H1 (cell line): ENCODE results near the gene TNFRSF13B. TPM values are rescaled to one million over a fixed set of nuclear protein-coding genes. Genes with fewer than 3 reads are reported as not detected.
A peak's percentile ranks its signal among the peaks of the same experiment; 100 is the strongest.

ENCODE experiments used
- CTCF ChIA-PET: fragments of 300-600 bp; sonication (Branson Sonifier 250); formaldehyde crosslinking; loops from one replicate; lab custom pipeline; 2021; ENCODE audit not compliant: partially characterized antibody; lab: Charles Lee
- POLR2A ChIA-PET: fragments of 300-600 bp; sonication (Branson Sonifier 250); formaldehyde crosslinking; loops from one replicate; lab custom pipeline; 2021; ENCODE audit warnings: inconsistent platforms; ENCODE audit not compliant: partially characterized antibody; lab: Charles Lee
- DNase-seq, 2 experiments: peaks; one replicate each; pipeline versions ENCODE4 v3.0.0 to v3.0.0-alpha.2; 2010 to 2022; ENCODE audit warnings: low spot score in 2 of 2, low read depth in 1 of 2, mixed read lengths in 1 of 2
- FAIRE-seq: peaks from 2 replicates; lab custom pipeline; 2011; peaks lifted over from hg19 to GRCh38; lab: Jason Lieb, UNC
- H2AFZ ChIP-seq: 2 replicates; pipeline ENCODE4 v1.8.1; 2012; ENCODE audit warnings: low read length, inconsistent platforms
- H2AK5ac ChIP-seq: 2 replicates; pipeline ENCODE4 v1.6.1; 2013; ENCODE audit warnings: low read depth, low read length
- H2BK120ac ChIP-seq: replicated peaks from 2 replicates; pipeline ENCODE3; 2013; ENCODE audit warnings: low read depth, low read length, inconsistent platforms
- H2BK12ac ChIP-seq: 2 replicates; pipeline ENCODE4 v1.6.1; 2013; ENCODE audit warnings: low read depth, low read length
- H2BK15ac ChIP-seq: 2 replicates; pipeline ENCODE4 v1.6.1; 2013; ENCODE audit warnings: low read length
- H2BK20ac ChIP-seq: 2 replicates; pipeline ENCODE4 v1.6.1; 2013; ENCODE audit warnings: low read length
- H2BK5ac ChIP-seq: 2 replicates; pipeline ENCODE4 v1.6.1; 2013; ENCODE audit warnings: low read depth, low read length
- H3K14ac ChIP-seq: 2 replicates; pipeline ENCODE4 v1.6.1; 2013; ENCODE audit warnings: inconsistent platforms; ENCODE audit not compliant: insufficient read length
- H3K18ac ChIP-seq: 2 replicates; pipeline ENCODE4 v1.6.1; 2013; ENCODE audit warnings: low read length; ENCODE audit errors: extremely low read depth
- H3K23ac ChIP-seq: 2 replicates; pipeline ENCODE4 v1.6.1; 2013; ENCODE audit warnings: inconsistent platforms; ENCODE audit not compliant: insufficient read length
- H3K23me2 ChIP-seq: 2 replicates; pipeline ENCODE4 v1.6.1; 2013; ENCODE audit warnings: low read depth, low read length
- H3K27ac ChIP-seq: 2 replicates; pipeline ENCODE4 v1.6.1; 2011; ENCODE audit warnings: low read depth, low read length, inconsistent platforms
- H3K27me3 ChIP-seq, 4 experiments: replicated peaks in 1 of 4; 1 replicate in 1 of 4; 2 replicates in 3 of 4; pipeline versions ENCODE4 v1.6.1 to v1.8.1; 2011 to 2013; ENCODE audit warnings: low read length in 3 of 4, mild to moderate bottlenecking in 3 of 4, inconsistent platforms in 2 of 4, mixed read lengths in 2 of 4, moderate library complexity in 1 of 4; ENCODE audit not compliant: control insufficient read depth in 3 of 4, insufficient read depth in 3 of 4; ENCODE audit errors: extremely low read depth in 1 of 4
- H3K36me3 ChIP-seq, 4 experiments: 2 replicates each; pipeline versions ENCODE4 v1.6.1 to v1.8.1; 2011 to 2013; ENCODE audit warnings: mild to moderate bottlenecking in 4 of 4, low read length in 3 of 4, moderate library complexity in 2 of 4, control low read depth in 1 of 4, inconsistent platforms in 1 of 4; ENCODE audit not compliant: insufficient read depth in 4 of 4, control insufficient read depth in 2 of 4
- H3K4ac ChIP-seq: replicated peaks from 2 replicates; pipeline ENCODE3; 2013; ENCODE audit warnings: low read length, low read depth, mixed read lengths, inconsistent platforms; ENCODE audit not compliant: insufficient read length
- H3K4me1 ChIP-seq, 4 experiments: replicated peaks in 1 of 4; 1 replicate in 1 of 4; 2 replicates in 3 of 4; pipeline versions ENCODE4 v1.6.1 to v1.8.1; 2011 to 2013; ENCODE audit warnings: low read length in 3 of 4, inconsistent platforms in 2 of 4, mixed read lengths in 1 of 4; ENCODE audit not compliant: insufficient read depth in 4 of 4, control insufficient read depth in 3 of 4
- H3K4me2 ChIP-seq, 2 experiments: 2 replicates each; pipeline versions ENCODE4 v1.6.1 to v1.8.1; 2011 to 2013; ENCODE audit warnings: low read depth in 2 of 2, low read length in 2 of 2, control low read depth in 1 of 2, inconsistent platforms in 1 of 2, mild to moderate bottlenecking in 1 of 2; ENCODE audit not compliant: insufficient read depth in 1 of 2
- H3K4me3 ChIP-seq, 4 experiments: fragments of 200-600, 300-600 bp in 1 of 4; sonication (generic), shearing (Covaris generic), sonication (Bioruptor Twin) in 1 of 4; 2 replicates each; pipeline versions ENCODE4 v1.5.1 to v1.8.1; 2011 to 2016; ENCODE audit warnings: low read length in 4 of 4, low read depth in 3 of 4, control low read depth in 2 of 4, inconsistent platforms in 2 of 4, mild to moderate bottlenecking in 2 of 4, mixed read lengths in 1 of 4, moderate library complexity in 1 of 4; ENCODE audit not compliant: insufficient read depth in 2 of 4; ENCODE audit errors: extremely low read depth in 1 of 4
- H3K56ac ChIP-seq: replicated peaks from 2 replicates; pipeline ENCODE3; 2013; ENCODE audit warnings: low read depth, mild to moderate bottlenecking, mixed read lengths, low read length, inconsistent platforms; ENCODE audit not compliant: insufficient read length
- H3K79me1 ChIP-seq: 2 replicates; pipeline ENCODE4 v1.6.1; 2013; ENCODE audit warnings: low read depth, low read length, control low read depth
- H3K79me2 ChIP-seq, 2 experiments: 2 replicates each; pipeline versions ENCODE4 v1.6.1 to v1.8.1; 2012 to 2013; ENCODE audit warnings: low read length in 2 of 2, mild to moderate bottlenecking in 2 of 2, inconsistent platforms in 1 of 2; ENCODE audit not compliant: insufficient read depth in 2 of 2, control insufficient read depth in 1 of 2
- H3K9ac ChIP-seq, 4 experiments: replicated peaks in 1 of 4; 1 replicate in 1 of 4; 2 replicates in 3 of 4; pipeline versions ENCODE4 v1.6.1 to v1.8.1; 2011 to 2013; ENCODE audit warnings: low read depth in 3 of 4, low read length in 3 of 4, control low read depth in 2 of 4, mild to moderate bottlenecking in 2 of 4, moderate library complexity in 2 of 4, inconsistent platforms in 1 of 4; ENCODE audit errors: extremely low read depth in 1 of 4
- H3K9me3 ChIP-seq, 2 experiments: 2 replicates each; pipeline versions ENCODE4 v1.6.1 to v1.8.1; 2012 to 2013; ENCODE audit warnings: mild to moderate bottlenecking in 2 of 2, moderate library complexity in 2 of 2, control low read depth in 1 of 2, inconsistent platforms in 1 of 2, low read depth in 1 of 2, low read length in 1 of 2, mixed read lengths in 1 of 2; ENCODE audit not compliant: insufficient read depth in 2 of 2
- H4K20me1 ChIP-seq, 2 experiments: replicated peaks in 1 of 2; 2 replicates each; pipeline versions ENCODE3 to v1.8.1; 2011 to 2013; ENCODE audit warnings: inconsistent platforms in 2 of 2, low read length in 2 of 2, mild to moderate bottlenecking in 1 of 2; ENCODE audit not compliant: insufficient read depth in 2 of 2, control insufficient read depth in 1 of 2
- H4K5ac ChIP-seq: 2 replicates; pipeline ENCODE4 v1.6.1; 2013; ENCODE audit warnings: low read length, low read depth, mixed read lengths, inconsistent platforms; ENCODE audit not compliant: insufficient read length
- H4K8ac ChIP-seq: 2 replicates; pipeline ENCODE4 v1.8.0; 2013; ENCODE audit warnings: mild to moderate bottlenecking, moderate library complexity, low read length, inconsistent platforms; ENCODE audit not compliant: insufficient read depth; ENCODE audit errors: extremely low read depth
- H4K91ac ChIP-seq: replicated peaks from 2 replicates; pipeline ENCODE3; 2013; ENCODE audit warnings: low read length, mixed read lengths, inconsistent platforms; ENCODE audit not compliant: insufficient read length
- BRCA1 ChIP-seq: IDR thresholded peaks from 2 replicates; pipeline ENCODE4 v1.6.1; 2012; ENCODE audit warnings: low read depth, low read length, improper control_type of control experiment
- CHD2 ChIP-seq: IDR thresholded peaks from 2 replicates; pipeline ENCODE4 v1.6.1; 2012; ENCODE audit warnings: low read length, improper control_type of control experiment
- KDM1A ChIP-seq: fragments of 200-600, 300-600 bp; sonication (generic); IDR thresholded peaks from 2 replicates; pipeline ENCODE4 v1.7.1; 2016; ENCODE audit warnings: mild to moderate bottlenecking, low read length, borderline replicate concordance
- MAFK ChIP-seq: IDR thresholded peaks from 2 replicates; pipeline ENCODE4 v1.6.1; 2012; ENCODE audit warnings: low read depth, mild to moderate bottlenecking, improper control_type of control experiment, low read length
- POLR2AphosphoS5 ChIP-seq: IDR thresholded peaks from 2 replicates; pipeline ENCODE4 v1.6.1; 2011; ENCODE audit warnings: low read depth, low read length
- POU5F1 ChIP-seq: IDR thresholded peaks from 2 replicates; pipeline ENCODE4 v1.6.1; 2011; ENCODE audit warnings: low read depth, mild to moderate bottlenecking, low read length, moderate library complexity
- RNF2 ChIP-seq: fragments of 200-900, 300-1000 bp; sonication (generic); IDR thresholded peaks from 2 replicates; pipeline ENCODE4 v1.7.1; 2016; ENCODE audit warnings: borderline replicate concordance, low read depth, mild to moderate bottlenecking, antibody characterized with exemption, low read length; ENCODE audit not compliant: poor library complexity, severe bottlenecking; ENCODE audit errors: missing control alignments
- TAF7 ChIP-seq: optimal IDR thresholded peaks from 2 replicates; pipeline ENCODE3; 2011; ENCODE audit warnings: low read depth, mild to moderate bottlenecking, inconsistent platforms, low read length, moderate library complexity, borderline replicate concordance
- TBP ChIP-seq: IDR thresholded peaks from 2 replicates; pipeline ENCODE4 v1.6.1; 2011; ENCODE audit warnings: low read depth, low read length, improper control_type of control experiment
- WGBS, 2 experiments: shearing (Covaris generic) in 1 of 2; methylation state at CpG; one replicate each; pipeline versions ENCODE4 v1.1.6 to v1.1.7; 2013 to 2015; ENCODE audit warnings: low lambda C conversion rate in 2 of 2, mixed read lengths in 2 of 2, inconsistent platforms in 1 of 2, low coverage in 1 of 2, missing lambda C conversion rate in 1 of 2; ENCODE audit not compliant: insufficient replicate concordance in 2 of 2, insufficient coverage in 1 of 2, insufficient read length in 1 of 2; ENCODE audit errors: extremely low coverage in 1 of 2, missing lambda C conversion rate in 1 of 2; 5-methylcytosine and 5-hydroxymethylcytosine counted together
- polyA plus RNA-seq, 7 experiments: library from polyadenylated mRNA; depleted of rRNA in 3 of 7; stranded (reverse) in 5 of 7; unstranded in 2 of 7; fragments of >200 nt in 5 of 7; fragments of 200-250 nt in 2 of 7; gene quantifications; 1 replicate in 5 of 7; 2 replicates in 1 of 7; 4 replicates in 1 of 7; pipeline versions ENCODE4 v1.2.1 to v1.2.3, GENCODE V29; 2011 to 2013; ENCODE audit warnings: missing spikeins in 2 of 7, mixed read lengths in 2 of 7
- total RNA-seq: library from RNA; stranded (reverse); fragmentation: NEBNext Ultra II Directional; extraction: Animal tissue kit (Norgen Biotek cat#: 25700); gene quantifications from 2 replicates; pipeline ENCODE4 v1.2.1, GENCODE V29; 2021
- TF ChIP-seq, protein P1 (sequence below): IDR thresholded peaks from 2 replicates; pipeline ENCODE4 v1.6.1; 2012; ENCODE audit warnings: inconsistent platforms
- TF ChIP-seq, protein P2 (sequence below): IDR thresholded peaks from 2 replicates; pipeline ENCODE4 v1.6.1; 2011; ENCODE audit warnings: low read length, improper control_type of control experiment

The TNFRSF13B gene
- total and polyA plus RNA-seq, 2 of the 8 experiments (the other 6 are each of a cell fraction or from before 2014, with no cell fraction given): not detected

DNA sequence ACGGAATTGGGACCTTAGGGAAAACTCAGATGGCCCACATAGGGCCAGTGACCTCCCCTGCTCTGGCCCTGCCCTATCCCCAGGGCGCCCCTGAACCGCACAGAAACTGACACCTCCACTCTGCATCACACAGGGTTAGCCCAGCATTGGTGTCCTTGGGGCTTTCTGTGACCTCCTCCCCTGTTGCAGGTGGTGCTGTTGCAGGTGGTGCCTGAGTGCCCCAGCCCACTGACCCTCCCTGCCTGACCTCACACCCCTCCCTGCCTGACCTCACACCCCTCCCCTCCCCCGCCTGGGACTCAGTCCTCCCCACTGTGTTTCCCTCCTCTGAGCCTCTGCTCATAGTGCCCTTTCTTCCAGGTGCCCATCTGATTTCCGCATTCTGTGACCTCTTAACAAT, 21.4 kb downstream of the TNFRSF13B start:
- no peak overlapping the region for H2AFZ ChIP-seq
- H2BK120ac ChIP-seq: no peak overlapping the region
- H4K8ac ChIP-seq: no peak overlapping the region
- H4K5ac ChIP-seq: no peak overlapping the region
- no peak overlapping the region for H3K27ac ChIP-seq
- H4K20me1 ChIP-seq: no peaks in the 10 kb centered on the region
- no peak overlapping the region for H3K18ac ChIP-seq
- no peak overlapping the region; the same call in 1 of the 2 replicates for H2BK15ac ChIP-seq
- no peak overlapping the region for H2AK5ac ChIP-seq
- H3K23ac ChIP-seq: no peak overlapping the region
- H3K79me1 ChIP-seq: no peaks in the 10 kb centered on the region
- DNase-seq: peak in 1 of 2 experiments; percentile 33
- H3K4me2 ChIP-seq: no peak overlapping the region
- WGBS, 2 experiments: 76% methylated on average over 5 of the region's 5 CpGs; no CpG with 5 or more reads in 1 of the 2 experiments
- no peaks in the 10 kb centered on the region for H3K79me2 ChIP-seq
- ChIA-PET POLR2A (no interaction called here), CTCF (no interaction called here)
- H3K56ac ChIP-seq: no peak overlapping the region
- H3K4ac ChIP-seq: no peak overlapping the region
- H3K4me1 ChIP-seq: peaks cover 0 to 5% (median 3%) of the 10 kb centered on the region in 4 experiments; a peak in 3 of 7 replicates
- H3K4me3 ChIP-seq: no peak overlapping the region
- no peak for FAIRE-seq
- H3K23me2 ChIP-seq: no peaks in the 10 kb centered on the region
- no peaks in the 10 kb centered on the region for H3K27me3 ChIP-seq
- no peak overlapping the region for H2BK20ac ChIP-seq
- H3K14ac ChIP-seq: no peak overlapping the region
- H2BK5ac ChIP-seq: no peak overlapping the region
- no peak overlapping the region for H3K9ac ChIP-seq
- H3K36me3 ChIP-seq: no peaks in the 10 kb centered on the region
- no peak overlapping the region for H4K91ac ChIP-seq
- H3K9me3 ChIP-seq: peaks cover 0 to 6% of the 10 kb centered on the region in 2 experiments; a peak in 1 of 4 replicates
- no peak overlapping the region for H2BK12ac ChIP-seq
- TF ChIP-seq TBP (no peak), POU5F1 (no peak), TAF7 (no peak), CHD2 (no peak), POLR2AphosphoS5 (no peak), MAFK (no peak), KDM1A (no peak), BRCA1 (no peak), RNF2 (no peak)
- TF ChIP-seq, protein P1, sequence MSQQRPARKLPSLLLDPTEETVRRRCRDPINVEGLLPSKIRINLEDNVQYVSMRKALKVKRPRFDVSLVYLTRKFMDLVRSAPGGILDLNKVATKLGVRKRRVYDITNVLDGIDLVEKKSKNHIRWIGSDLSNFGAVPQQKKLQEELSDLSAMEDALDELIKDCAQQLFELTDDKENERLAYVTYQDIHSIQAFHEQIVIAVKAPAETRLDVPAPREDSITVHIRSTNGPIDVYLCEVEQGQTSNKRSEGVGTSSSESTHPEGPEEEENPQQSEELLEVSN: no peak
- TF ChIP-seq, protein P2, sequence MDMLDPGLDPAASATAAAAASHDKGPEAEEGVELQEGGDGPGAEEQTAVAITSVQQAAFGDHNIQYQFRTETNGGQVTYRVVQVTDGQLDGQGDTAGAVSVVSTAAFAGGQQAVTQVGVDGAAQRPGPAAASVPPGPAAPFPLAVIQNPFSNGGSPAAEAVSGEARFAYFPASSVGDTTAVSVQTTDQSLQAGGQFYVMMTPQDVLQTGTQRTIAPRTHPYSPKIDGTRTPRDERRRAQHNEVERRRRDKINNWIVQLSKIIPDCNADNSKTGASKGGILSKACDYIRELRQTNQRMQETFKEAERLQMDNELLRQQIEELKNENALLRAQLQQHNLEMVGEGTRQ: no peak
